Astrocyte (in vitro differentiated cells and primary cell): ENCODE data around the gene PRPF31. TPM values are rescaled to one million over a fixed set of nuclear protein-coding genes. Genes with fewer than 3 reads are reported as not detected.

Source experiments
- DNase-seq: peaks from one replicate; pipeline ENCODE4 v3.0.0-alpha.2; 2010; ENCODE audit warnings: low read depth
- FAIRE-seq: peaks from 2 replicates; lab custom pipeline; 2011; peaks lifted over from hg19 to GRCh38; lab: Jason Lieb, UNC
- H2AFZ ChIP-seq: 2 replicates; pipeline ENCODE4 v1.6.0; 2012; ENCODE audit warnings: low read depth, low read length, inconsistent platforms
- H3K27ac ChIP-seq: 2 replicates; pipeline ENCODE4 v1.5.1; 2011; ENCODE audit warnings: low read depth, low read length, inconsistent platforms
- H3K27me3 ChIP-seq: 2 replicates; pipeline ENCODE4 v1.6.0; 2011; ENCODE audit warnings: low read length, inconsistent platforms; ENCODE audit not compliant: insufficient read depth
- H3K36me3 ChIP-seq: 2 replicates; pipeline ENCODE4 v1.5.1; 2011; ENCODE audit warnings: low read length, inconsistent platforms; ENCODE audit not compliant: insufficient read depth
- H3K4me1 ChIP-seq: 2 replicates; pipeline ENCODE4 v1.5.1; 2011; ENCODE audit warnings: low read length, inconsistent platforms; ENCODE audit not compliant: insufficient read depth
- H3K4me2 ChIP-seq: 2 replicates; pipeline ENCODE4 v1.6.0; 2012; ENCODE audit warnings: low read length, inconsistent platforms
- H3K4me3 ChIP-seq: 2 replicates; pipeline ENCODE4 v1.5.1; 2011; ENCODE audit warnings: low read depth, mild to moderate bottlenecking, low read length, inconsistent platforms; ENCODE audit not compliant: insufficient read depth
- H3K79me2 ChIP-seq: 2 replicates; pipeline ENCODE4 v1.6.0; 2012; ENCODE audit warnings: mild to moderate bottlenecking, low read length, inconsistent platforms; ENCODE audit not compliant: insufficient read depth
- H3K9ac ChIP-seq: 2 replicates; pipeline ENCODE4 v1.6.0; 2012; ENCODE audit warnings: mild to moderate bottlenecking, low read length, inconsistent platforms
- H3K9me3 ChIP-seq: 2 replicates; pipeline ENCODE4 v1.5.1; 2012; ENCODE audit warnings: low read depth, mild to moderate bottlenecking, low read length, inconsistent platforms; ENCODE audit not compliant: insufficient read depth
- H4K20me1 ChIP-seq: 2 replicates; pipeline ENCODE4 v1.6.0; 2012; ENCODE audit warnings: low read length, inconsistent platforms; ENCODE audit not compliant: insufficient read depth
- H3K27ac Mint-ChIP-seq: one replicate; pipeline ENCODE4 v1.8.0; 2021; ENCODE audit warnings: mild to moderate bottlenecking, mixed read lengths; ENCODE audit not compliant: unreplicated experiment
- H3K27me3 Mint-ChIP-seq: one replicate; pipeline ENCODE4 v1.8.0; 2021; ENCODE audit warnings: low read depth, mixed read lengths; ENCODE audit not compliant: unreplicated experiment
- H3K36me3 Mint-ChIP-seq: one replicate; pipeline ENCODE4 v1.8.0; 2021; ENCODE audit warnings: low read depth, mixed read lengths; ENCODE audit not compliant: unreplicated experiment
- H3K4me1 Mint-ChIP-seq: one replicate; pipeline ENCODE4 v1.8.0; 2021; ENCODE audit warnings: low read depth, mixed read lengths; ENCODE audit not compliant: unreplicated experiment
- H3K4me3 Mint-ChIP-seq: one replicate; pipeline ENCODE4 v1.8.0; 2021; ENCODE audit warnings: mild to moderate bottlenecking, moderate library complexity, mixed read lengths; ENCODE audit not compliant: unreplicated experiment
- H3K9me3 Mint-ChIP-seq: one replicate; pipeline ENCODE4 v1.8.0; 2021; ENCODE audit warnings: mild to moderate bottlenecking, mixed read lengths; ENCODE audit not compliant: unreplicated experiment
- CTCF ChIP-seq: IDR thresholded peaks from 2 replicates; pipeline ENCODE4 v1.5.1; 2011; ENCODE audit warnings: low read depth, mild to moderate bottlenecking, inconsistent platforms, low read length, moderate library complexity; ENCODE audit not compliant: insufficient read depth
- EZH2 ChIP-seq: IDR thresholded peaks from 2 replicates; pipeline ENCODE4 v1.6.1; 2012; ENCODE audit warnings: mild to moderate bottlenecking, low read length, inconsistent platforms; ENCODE audit not compliant: insufficient read depth
- total RNA-seq: library from RNA; stranded (reverse); gene quantifications from 2 replicates; pipeline ENCODE4 v1.2.1, GENCODE V29; 2021

PRPF31 gene
- total RNA-seq, 1 donor from 2014 or later: 67.2 TPM

GRCh38 chr19:54121259-54121658, 5.7 kb downstream of the PRPF31 start:
- no peak for FAIRE-seq
- Histone ChIP-seq H3K36me3 (peaks cover 11% of the 10 kb centered on the region), H2AFZ (no peak overlapping the region), H3K4me1 (peaks cover 4% of the 10 kb centered on the region), H3K4me3 (no peak overlapping the region), H3K9me3 (no peaks in the 10 kb centered on the region), H3K79me2 (peaks cover 12% of the 10 kb centered on the region), H3K27ac (no peak overlapping the region), H4K20me1 (peaks cover 4% of the 10 kb centered on the region), H3K9ac (no peak overlapping the region), H3K27me3 (no peaks in the 10 kb centered on the region), H3K4me2 (no peak overlapping the region)
- Mint-ChIP-seq H3K4me3 (no peak overlapping the region), H3K36me3 (peaks cover 9% of the 10 kb centered on the region), H3K27me3 (no peaks in the 10 kb centered on the region), H3K9me3 (no peaks in the 10 kb centered on the region), H3K4me1 (no peaks in the 10 kb centered on the region), H3K27ac (no peak overlapping the region)
- TF ChIP-seq CTCF (no peak), EZH2 (no peak)
- no peak for DNase-seq

GRCh38 chr19:54123682-54124081, 8.1 kb downstream of the PRPF31 start:
- no peak overlapping the region for H3K4me3 ChIP-seq
- Mint-ChIP-seq H3K36me3 (peaks cover 12% of the 10 kb centered on the region), H3K27ac (no peak overlapping the region), H3K4me1 (no peaks in the 10 kb centered on the region), H3K9me3 (no peaks in the 10 kb centered on the region), H3K27me3 (no peaks in the 10 kb centered on the region), H3K4me3 (no peak overlapping the region)
- TF ChIP-seq CTCF (no peak), EZH2 (no peak)
- no peaks in the 10 kb centered on the region for H4K20me1 ChIP-seq
- DNase-seq: no peak
- H3K79me2 ChIP-seq: no peaks in the 10 kb centered on the region
- no peak for FAIRE-seq
- no peaks in the 10 kb centered on the region for H3K27me3 ChIP-seq
- H3K9me3 ChIP-seq: no peaks in the 10 kb centered on the region
- H3K4me1 ChIP-seq: no peaks in the 10 kb centered on the region
- H3K9ac ChIP-seq: no peak overlapping the region
- peaks cover 6% of the 10 kb centered on the region for H3K36me3 ChIP-seq
- H2AFZ ChIP-seq: no peak overlapping the region
- H3K4me2 ChIP-seq: no peak overlapping the region
- H3K27ac ChIP-seq: no peak overlapping the region

GRCh38 chr19:54124393-54124792, 8.8 kb downstream of the PRPF31 start:
- H3K79me2 ChIP-seq: no peaks in the 10 kb centered on the region
- peaks cover 4% of the 10 kb centered on the region for H3K36me3 ChIP-seq
- no peak overlapping the region for H3K4me2 ChIP-seq
- DNase-seq (no peak), FAIRE-seq (no peak)
- no peak overlapping the region for H3K9ac ChIP-seq
- H4K20me1 ChIP-seq: no peaks in the 10 kb centered on the region
- H3K36me3 Mint-ChIP-seq: peaks cover 12% of the 10 kb centered on the region
- H3K4me1 ChIP-seq: no peaks in the 10 kb centered on the region
- no peaks in the 10 kb centered on the region for H3K4me1 Mint-ChIP-seq
- no peak overlapping the region for H3K4me3 Mint-ChIP-seq
- no peak overlapping the region for H3K27ac ChIP-seq
- H3K27me3 Mint-ChIP-seq: no peaks in the 10 kb centered on the region
- H3K9me3 Mint-ChIP-seq: no peaks in the 10 kb centered on the region
- H3K9me3 ChIP-seq: no peaks in the 10 kb centered on the region
- H3K27ac Mint-ChIP-seq: peak overlapping the region; percentile 26
- TF ChIP-seq EZH2 (no peak), CTCF (no peak)
- H3K4me3 ChIP-seq: no peak overlapping the region
- H3K27me3 ChIP-seq: no peaks in the 10 kb centered on the region
- H2AFZ ChIP-seq: no peak overlapping the region
